PC-3 (cell line): ENCODE data around the gene SLC38A4. TPM values are rescaled to one million over a fixed set of nuclear protein-coding genes. Genes with fewer than 3 reads are reported as not detected.

Source experiments
- ATAC-seq: fragments of 200-7000 bp; cut with Tn5 transposase; 2 replicates; pipeline ENCODE4 v1.9.1; 2020; ENCODE audit warnings: mild to moderate bottlenecking, moderate library complexity
- BruUV-seq: library from RNA; stranded (reverse); fragments of 400-500 nt; replicated peaks from 2 replicates; lab custom pipeline; 2021; lab: Mats Ljungman, UMichigan
- CTCF ChIA-PET: fragments of 300-600 bp; sonication (Branson Sonifier 250); formaldehyde crosslinking; loops from one replicate; lab custom pipeline; 2022; ENCODE audit warnings: antibody characterized with exemption; lab: Charles Lee
- POLR2A ChIA-PET: fragments of 300-600 bp; sonication (Branson Sonifier 250); formaldehyde crosslinking; loops from one replicate; lab custom pipeline; 2022; ENCODE audit warnings: antibody characterized with exemption; ENCODE audit not compliant: unreplicated experiment; lab: Charles Lee
- DNase-seq: peaks from one replicate; pipeline ENCODE4 v3.0.0-alpha.2; 2015
- H2AFZ ChIP-seq: fragments of 300-600 bp; sonication (generic); 2 replicates; pipeline ENCODE4 v1.6.0; 2016; ENCODE audit warnings: antibody characterized with exemption, low read length
- H3F3A ChIP-seq: fragments of 300-600 bp; sonication (generic); one replicate; pipeline ENCODE4 v1.6.0; 2017; ENCODE audit warnings: antibody characterized with exemption, low read length, control low read depth, mild to moderate bottlenecking; ENCODE audit not compliant: unreplicated experiment
- H3K27ac ChIP-seq: fragments of 300-600 bp; sonication (generic); 2 replicates; pipeline ENCODE4 v1.5.1; 2016; ENCODE audit warnings: mild to moderate bottlenecking, low read length
- H3K27me3 ChIP-seq: fragments of 300-600 bp; sonication (generic); 2 replicates; pipeline ENCODE4 v1.6.1; 2016; ENCODE audit warnings: low read length, mixed read lengths
- H3K36me3 ChIP-seq: fragments of 300-600 bp; sonication (generic); 2 replicates; pipeline ENCODE4 v1.6.1; 2016; ENCODE audit warnings: low read depth, mixed run types, low read length, mixed read lengths
- H3K4me1 ChIP-seq: fragments of 300-600 bp; sonication (generic); 2 replicates; pipeline ENCODE4 v1.5.1; 2016; ENCODE audit warnings: low read length; ENCODE audit not compliant: insufficient read depth
- H3K4me2 ChIP-seq: fragments of 300-600 bp; sonication (generic); 2 replicates; pipeline ENCODE4 v1.6.0; 2016; ENCODE audit warnings: low read length
- H3K4me3 ChIP-seq: fragments of 300-600 bp; sonication (generic); 2 replicates; pipeline ENCODE4 v1.5.1; 2016; ENCODE audit warnings: mild to moderate bottlenecking, low read length, mixed read lengths
- H3K79me2 ChIP-seq: fragments of 300-600 bp; sonication (generic); 2 replicates; pipeline ENCODE4 v1.6.1; 2017; ENCODE audit warnings: low read length, mixed read lengths
- H3K9ac ChIP-seq: fragments of 300-600 bp; sonication (generic); 2 replicates; pipeline ENCODE4 v1.6.0; 2016; ENCODE audit warnings: mild to moderate bottlenecking, low read length
- H3K9me2 ChIP-seq: fragments of 300-600 bp; sonication (generic); replicated peaks from 2 replicates; pipeline ENCODE4 v1.6.1; 2016; ENCODE audit warnings: mixed run types, low read length, mixed read lengths
- H3K9me3 ChIP-seq: fragments of 300-600 bp; sonication (generic); 2 replicates; pipeline ENCODE4 v1.6.1; 2016; ENCODE audit warnings: low read length, mixed read lengths
- H4K20me1 ChIP-seq: fragments of 300-600 bp; sonication (generic); 2 replicates; pipeline ENCODE4 v1.6.1; 2016; ENCODE audit warnings: low read length, mixed read lengths
- CTCF ChIP-seq: fragments of 300-600 bp; sonication (generic); conservative IDR thresholded peaks from 2 replicates; pipeline ENCODE4 v1.5.1; 2017; ENCODE audit warnings: antibody characterized with exemption, low read depth, mild to moderate bottlenecking, low read length
- EZH2 ChIP-seq: fragments of 300-600 bp; sonication (generic); IDR thresholded peaks from one replicate; pipeline ENCODE4 v1.6.1; 2017; ENCODE audit warnings: antibody characterized with exemption, mild to moderate bottlenecking, low read length; ENCODE audit not compliant: unreplicated experiment
- EZH2phosphoT487 ChIP-seq: fragments of 300-600 bp; sonication (generic); IDR thresholded peaks from 2 replicates; pipeline ENCODE4 v1.6.1; 2018; ENCODE audit warnings: mild to moderate bottlenecking, antibody characterized with exemption, low read length, borderline replicate concordance
- intact Hi-C: fragments of 100-400 bp; cut with micrococcal nuclease; formaldehyde crosslinking; loops from 2 replicates; pipeline ENCODE4 v1.9.0; 2023
- total RNA-seq: library from RNA; depleted of rRNA; stranded (reverse); fragments of >200 nt; gene quantifications from 2 replicates; pipeline ENCODE4 v1.2.3, GENCODE V29; 2014

SLC38A4 gene
- total RNA-seq, 1 experiment from 2014 or later = not detected

- CTCF ChIA-PET = no interaction called here
- no peaks in the 10 kb centered on the region for H3K27me3 ChIP-seq
Observed at GRCh38 chr12:46725332-46725731, 100.5 kb downstream of the SLC38A4 start.

GRCh38 chr12:46723629-46724419 lies 102.0 kb downstream of the SLC38A4 start:
- Histone ChIP-seq H3K79me2 (no peaks in the 10 kb centered on the region), H3K4me1 (no peaks in the 10 kb centered on the region), H3K27me3 (no peaks in the 10 kb centered on the region), H3K9me2 (no peaks in the 10 kb centered on the region), H3K4me2 (no peak overlapping the region), H3F3A (no peaks in the 10 kb centered on the region), H3K27ac (no peak overlapping the region), H2AFZ (no peak overlapping the region), H4K20me1 (no peaks in the 10 kb centered on the region), H3K9me3 (no peaks in the 10 kb centered on the region), H3K36me3 (no peaks in the 10 kb centered on the region), H3K9ac (no peak overlapping the region), H3K4me3 (no peak overlapping the region)
- CTCF ChIA-PET = no interaction called here
- POLR2A ChIA-PET = no interaction called here
- TF ChIP-seq EZH2 = no peak
- no peak for TF ChIP-seq EZH2phosphoT487
- no peak for TF ChIP-seq CTCF
- DNase-seq = no peak
- intact Hi-C loops = no loop called here
- no TSS peak for BruUV-seq
- ATAC-seq = no peak

More at GRCh38 chr12:46725332-46725731, 100.5 kb downstream of the SLC38A4 start:
- POLR2A ChIA-PET = no interaction called here
- DNase-seq = no peak
- H3F3A ChIP-seq = no peaks in the 10 kb centered on the region
- no peaks in the 10 kb centered on the region for H3K36me3 ChIP-seq
- no peaks in the 10 kb centered on the region for H4K20me1 ChIP-seq
- H2AFZ ChIP-seq = no peak overlapping the region
- no peak overlapping the region for H3K27ac ChIP-seq
- ATAC-seq = no peak
- TF ChIP-seq EZH2phosphoT487 (no peak), EZH2 (no peak), CTCF (no peak)
- H3K4me1 ChIP-seq = no peaks in the 10 kb centered on the region
- no peaks in the 10 kb centered on the region for H3K9me3 ChIP-seq
- H3K4me2 ChIP-seq = no peak overlapping the region
- H3K4me3 ChIP-seq = no peak overlapping the region
- H3K9me2 ChIP-seq = no peaks in the 10 kb centered on the region
- no TSS peak for BruUV-seq
- H3K9ac ChIP-seq = no peak overlapping the region
- intact Hi-C loops = no loop called here
- H3K79me2 ChIP-seq = no peaks in the 10 kb centered on the region
